NCI-H748 (cell line): Measurements from ENCODE around the gene MEA1.

Source experiments
- DNase-seq: peaks from one replicate; lab custom pipeline; 2025; ENCODE audit not compliant: unreplicated experiment; lab: John Stamatoyannopoulos, UW

Gene MEA1

DNA sequence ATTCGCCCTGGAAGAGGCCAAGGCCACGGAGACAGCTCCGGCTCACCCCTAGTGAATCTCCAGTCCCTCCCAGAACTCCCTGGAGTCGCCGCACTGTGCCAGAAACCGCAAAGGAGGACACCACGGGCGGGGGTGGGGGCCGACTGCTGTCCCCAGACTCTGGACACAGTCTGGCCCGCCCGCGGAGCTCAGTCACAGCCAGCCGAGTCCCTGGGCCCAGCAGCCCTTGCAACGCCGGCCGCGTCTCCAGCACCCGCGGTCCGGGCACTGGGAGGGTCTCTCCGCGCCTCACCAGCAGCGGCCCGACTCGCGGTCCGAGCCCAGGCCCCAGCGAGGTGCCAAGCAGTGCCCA, 35.3 kb downstream of the MEA1 start:
- peak; percentile 47 for DNase-seq

- DNase-seq: no peak
Observed at GRCh38 chr6:42974919-42975505, 38.7 kb downstream of the MEA1 start.

DNA sequence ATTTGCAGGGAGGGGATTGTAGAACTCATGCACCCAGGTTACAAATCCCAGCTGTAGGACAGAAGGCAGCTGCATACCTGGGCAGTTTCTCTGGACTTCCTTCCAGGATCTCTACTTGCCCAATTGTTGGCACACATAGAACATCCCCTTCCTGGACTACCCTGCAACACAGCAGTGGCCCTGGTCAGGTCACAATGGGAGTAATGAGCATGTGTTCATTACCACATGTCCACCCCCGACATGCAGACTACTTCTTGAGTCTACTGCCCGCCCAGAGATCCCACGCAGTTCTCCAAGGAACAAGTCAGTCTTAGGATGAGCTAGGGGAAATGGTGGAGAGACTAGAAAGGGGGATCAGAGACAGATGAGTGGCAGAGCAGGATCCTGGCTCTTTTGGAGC, 39.8 kb downstream of the MEA1 start:
- DNase-seq: no peak

- no peak for DNase-seq
Observed at GRCh38 chr6:42971746-42972327, 41.9 kb downstream of the MEA1 start.

DNA sequence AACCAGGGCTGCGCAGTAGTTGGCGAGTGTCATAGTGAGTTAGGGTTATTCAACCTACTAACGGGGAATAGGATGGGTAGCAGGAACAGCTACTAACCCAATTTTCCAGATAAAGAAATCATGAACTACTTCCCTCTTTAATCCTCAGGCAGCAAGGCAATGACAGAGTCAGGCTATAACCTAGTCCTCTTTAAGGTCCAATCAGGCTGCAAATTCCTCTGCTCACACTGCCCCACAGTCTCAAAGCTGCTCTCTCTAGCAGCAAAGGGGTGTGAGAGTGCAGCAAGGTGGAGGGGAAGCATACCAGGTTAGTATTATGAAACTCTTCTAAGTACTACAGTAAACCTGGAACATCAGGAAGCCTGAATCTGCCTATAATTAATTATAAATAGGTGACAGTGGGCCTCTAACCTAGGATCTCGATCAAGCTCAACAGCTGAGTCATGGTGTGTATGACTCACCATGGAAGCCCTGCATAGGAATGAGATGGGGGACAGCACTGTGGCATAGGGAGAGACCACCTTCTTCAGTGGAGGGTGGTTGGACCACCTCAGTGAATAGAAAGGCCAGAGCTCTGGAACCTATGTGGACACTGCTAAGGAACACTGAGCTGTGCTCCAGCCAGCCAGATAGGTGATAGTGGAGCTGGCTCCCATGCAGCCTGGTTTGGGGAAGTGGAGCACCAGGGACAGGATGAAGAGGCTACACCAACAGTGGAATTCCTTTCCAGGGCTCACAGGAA, 42.7 kb downstream of the MEA1 start:
- no peak for DNase-seq

DNA sequence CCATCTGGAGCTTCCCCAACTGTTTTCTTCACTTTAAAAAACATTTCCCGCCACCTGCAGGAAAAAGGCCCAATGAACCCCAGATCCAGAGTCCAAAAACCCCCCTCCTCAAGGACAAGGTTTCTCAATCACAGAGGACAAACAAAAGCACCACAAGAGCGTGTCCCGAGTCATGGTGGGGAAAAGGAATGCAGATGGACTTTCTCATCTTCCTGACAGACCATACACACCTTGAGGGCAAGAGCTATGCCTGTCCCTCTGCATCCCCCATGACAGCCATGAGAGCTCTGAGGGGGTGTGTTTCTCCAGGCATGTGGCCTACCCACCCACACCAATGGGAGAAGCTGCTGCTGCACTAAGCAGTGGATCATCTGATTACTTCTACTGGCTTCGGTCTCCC, 43.8 kb downstream of the MEA1 start:
- no peak for DNase-seq

DNA sequence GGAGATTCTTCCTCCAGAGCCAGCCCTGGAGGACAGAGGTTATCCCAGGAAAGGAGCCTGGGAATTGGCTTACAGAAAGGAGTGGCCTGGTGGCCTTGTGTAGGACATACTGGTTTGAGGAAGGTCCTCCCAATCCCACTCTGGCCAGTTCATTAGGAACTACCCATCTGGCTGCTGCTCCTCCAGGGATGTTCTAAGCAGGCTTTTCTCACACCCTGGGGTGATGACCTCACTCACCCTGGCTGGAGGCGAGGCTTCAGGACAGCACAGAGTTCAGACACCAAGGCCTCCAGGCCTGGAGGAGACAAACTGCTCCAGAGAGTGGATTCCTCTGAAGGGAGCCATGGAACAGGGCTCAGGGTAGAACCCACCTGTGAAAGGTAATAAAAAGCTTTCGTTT, 44.3 kb downstream of the MEA1 start:
- no peak for DNase-seq

DNA sequence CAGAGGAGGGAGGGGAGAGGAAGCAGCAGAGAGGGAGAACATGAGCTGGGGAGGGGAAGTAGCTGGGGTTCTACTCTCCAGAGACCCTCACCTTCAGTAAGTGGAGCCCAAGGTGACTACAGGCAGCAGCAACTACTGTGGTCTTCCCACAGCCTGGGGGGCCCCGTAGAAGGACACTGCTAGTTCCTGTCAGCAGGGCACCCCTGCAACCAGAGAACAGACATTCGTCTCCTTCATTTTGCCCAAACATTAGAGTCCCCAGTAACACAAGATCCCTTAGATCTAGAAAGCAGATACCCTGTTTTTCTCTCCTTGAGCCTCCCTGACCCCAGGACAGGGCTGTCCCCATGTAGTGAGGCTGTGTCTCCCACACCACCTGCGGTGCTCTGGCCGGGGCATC, 45.0 kb downstream of the MEA1 start:
- no peak for DNase-seq

- DNase-seq: no peak
Observed at GRCh38 chr6:42968126-42968701, 45.5 kb downstream of the MEA1 start.

- no peak for DNase-seq
Observed at GRCh38 chr6:42967228-42967627, 46.5 kb downstream of the MEA1 start.

DNA sequence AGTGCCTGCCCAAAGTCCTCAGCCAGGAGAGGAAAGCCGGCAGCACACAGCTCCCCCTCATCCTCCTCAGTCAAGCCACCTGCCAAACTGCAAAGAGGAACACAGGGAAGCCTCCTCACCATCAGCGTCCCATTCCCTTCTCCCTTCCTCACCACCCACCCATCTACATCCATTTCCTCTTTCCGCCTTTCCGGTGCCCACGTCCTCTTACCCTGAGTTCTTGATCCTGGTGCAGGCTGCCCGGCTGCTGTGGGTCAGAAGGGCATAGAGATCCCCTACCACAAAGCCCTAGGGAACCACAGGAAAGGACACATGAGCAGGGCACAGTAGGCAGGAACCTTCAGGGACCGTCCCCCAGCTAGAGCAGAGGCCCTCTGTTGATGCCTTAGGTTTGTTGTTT, 47.2 kb downstream of the MEA1 start:
- no peak for DNase-seq

DNA sequence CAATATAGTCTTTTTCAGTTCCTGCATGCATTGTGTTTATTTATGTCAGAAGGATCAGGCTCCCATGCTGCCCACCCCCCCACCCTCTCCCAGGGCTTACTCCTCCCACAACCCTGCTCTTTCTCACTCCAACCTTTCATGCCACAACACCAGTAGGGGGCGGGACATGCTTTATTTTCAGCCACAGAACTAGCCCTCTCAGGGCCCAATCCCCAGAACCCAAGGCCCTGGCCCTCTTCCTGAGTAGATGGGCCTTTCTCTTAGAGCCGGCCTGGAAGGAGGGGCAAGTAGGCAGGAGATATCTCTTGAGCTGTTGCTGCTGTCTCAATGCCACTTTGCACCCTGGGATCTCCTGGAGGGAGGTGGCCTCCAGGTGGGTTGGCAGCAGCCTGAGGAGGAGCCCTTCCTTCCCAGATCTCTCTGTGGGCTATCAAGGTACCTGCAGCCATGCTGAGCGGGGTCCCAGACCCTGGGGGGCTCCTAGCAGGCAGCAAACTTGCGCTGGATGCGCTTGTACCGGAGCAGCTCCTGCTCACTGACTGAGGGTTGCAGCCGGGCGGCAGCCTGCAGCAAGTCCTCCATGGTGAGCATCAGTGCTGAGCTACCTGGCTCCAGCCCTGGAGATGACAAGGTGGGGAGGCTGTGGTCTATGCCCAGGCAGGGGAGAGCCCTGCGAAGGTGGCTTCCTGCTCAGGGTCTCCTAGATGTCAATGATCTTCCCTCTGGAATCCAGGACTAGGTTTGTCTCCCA, 49.7 kb downstream of the MEA1 start:
- DNase-seq: peak; percentile 29

- no peak for DNase-seq
Observed at GRCh38 chr6:42963179-42963854, 50.4 kb downstream of the MEA1 start.

DNA sequence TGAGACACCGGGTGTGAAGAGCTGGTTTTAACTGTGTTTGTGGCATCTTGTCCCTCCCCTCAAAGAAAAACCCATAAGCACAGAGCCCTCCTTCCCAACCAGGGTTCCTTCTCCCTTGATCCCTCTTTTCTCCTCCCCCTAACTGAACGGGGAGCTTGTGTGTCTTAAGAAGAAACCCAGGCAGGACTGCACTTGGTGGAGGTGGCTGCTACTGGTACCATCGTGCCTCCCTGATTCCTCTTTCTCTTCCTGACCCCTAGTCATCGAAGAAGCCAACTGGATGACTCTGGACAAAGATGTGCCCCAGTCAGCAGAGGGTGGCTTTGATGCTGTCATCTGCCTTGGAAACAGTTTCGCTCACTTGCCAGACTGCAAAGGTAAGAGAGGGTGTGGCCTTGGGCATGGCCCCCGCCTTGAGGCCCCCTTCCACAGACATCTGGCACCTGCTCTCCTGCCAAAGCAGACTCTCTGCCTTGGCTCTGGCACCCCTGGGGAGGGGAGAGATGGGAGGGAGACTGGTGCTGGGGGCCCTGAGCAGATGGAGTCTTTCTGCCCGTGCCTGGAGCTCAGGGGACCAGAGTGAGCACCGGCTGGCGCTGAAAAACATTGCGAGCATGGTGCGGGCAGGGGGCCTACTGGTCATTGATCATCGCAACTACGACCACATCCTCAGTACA, 51.1 kb downstream of the MEA1 start:
- DNase-seq: no peak

DNA sequence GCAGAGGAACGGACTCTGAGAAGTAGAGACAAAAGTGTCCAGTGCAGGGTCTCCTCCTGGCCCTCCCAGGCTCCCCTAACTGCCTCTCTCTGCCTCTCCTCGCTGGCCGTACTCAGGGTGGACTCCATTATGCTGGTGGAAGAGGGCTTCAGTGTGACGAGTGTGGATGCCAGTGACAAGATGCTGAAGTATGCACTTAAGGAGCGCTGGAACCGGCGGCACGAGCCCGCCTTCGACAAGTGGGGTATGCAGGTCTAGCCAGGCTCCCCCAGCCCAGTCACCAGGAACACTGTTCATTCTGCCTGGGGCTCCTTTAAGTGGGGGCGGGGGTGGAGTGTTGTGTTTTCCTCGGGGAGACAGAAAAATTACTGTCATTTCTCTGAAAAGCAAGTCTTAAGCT, 51.6 kb downstream of the MEA1 start:
- no peak for DNase-seq
